ENCODE measurements around the gene CYP2A7.
"Not testable (repeated sequence)": the region's sequence is repeated elsewhere in the genome, so short reads cannot be mapped to it uniquely, and the experiment has no call there.

CYP2A7 gene

GRCh38 chr19:40882062-40882461, at the start of gene CYP2A7:
Gene CYP2A7 (minus strand): TSS chr19:40882231. CDS start chr19:40882210, 21 bp downstream.
- not testable (repeated sequence) for DNase-seq

- not testable (repeated sequence) for DNase-seq
Observed at GRCh38 chr19:40930799-40931198, 48.8 kb upstream of the CYP2A7 start.

- DNase-seq: not testable (repeated sequence)
Observed at GRCh38 chr19:40929942-40930341, 47.9 kb upstream of the CYP2A7 start.

GRCh38 chr19:40928850-40929249, 46.8 kb upstream of the CYP2A7 start:
- no peak for DNase-seq

DNA sequence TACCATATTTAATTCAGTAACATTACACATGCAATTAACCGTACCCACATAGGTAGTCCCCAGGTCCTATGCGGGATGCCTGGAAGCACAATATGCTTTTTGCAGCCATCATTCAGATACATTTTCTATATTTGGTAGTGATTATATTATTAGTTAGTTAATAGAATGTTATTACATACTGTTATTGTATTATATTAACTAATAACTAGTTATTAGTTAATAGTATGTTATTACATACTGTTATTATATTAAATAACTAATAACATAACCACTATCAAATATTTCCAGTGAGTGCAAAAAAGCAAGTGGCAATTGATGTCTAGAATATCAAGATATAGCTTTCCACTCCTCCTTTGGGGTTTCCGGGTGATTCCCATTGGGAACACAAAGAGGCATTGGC, 45.5 kb upstream of the CYP2A7 start:
- no peak for DNase-seq

DNA sequence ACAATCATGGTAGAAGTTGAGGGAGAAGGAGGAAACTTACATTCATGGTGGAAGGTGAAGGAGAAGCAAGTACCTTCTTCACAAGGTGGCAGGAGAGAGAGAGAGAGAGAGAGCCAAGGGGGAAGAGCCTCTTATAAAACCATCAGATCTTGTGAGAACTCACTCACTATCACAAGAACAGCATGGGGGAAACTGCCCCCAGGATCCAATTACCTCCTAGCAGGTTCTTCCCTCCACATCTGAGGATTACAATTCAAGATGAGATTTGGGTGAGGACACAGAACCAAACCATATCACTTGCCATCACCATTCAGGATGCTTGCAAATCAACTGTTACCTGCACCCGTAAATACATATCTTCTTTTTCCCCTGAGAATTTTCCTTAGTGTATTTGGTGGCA, 44.2 kb upstream of the CYP2A7 start:
- DNase-seq: not testable (repeated sequence)

DNA sequence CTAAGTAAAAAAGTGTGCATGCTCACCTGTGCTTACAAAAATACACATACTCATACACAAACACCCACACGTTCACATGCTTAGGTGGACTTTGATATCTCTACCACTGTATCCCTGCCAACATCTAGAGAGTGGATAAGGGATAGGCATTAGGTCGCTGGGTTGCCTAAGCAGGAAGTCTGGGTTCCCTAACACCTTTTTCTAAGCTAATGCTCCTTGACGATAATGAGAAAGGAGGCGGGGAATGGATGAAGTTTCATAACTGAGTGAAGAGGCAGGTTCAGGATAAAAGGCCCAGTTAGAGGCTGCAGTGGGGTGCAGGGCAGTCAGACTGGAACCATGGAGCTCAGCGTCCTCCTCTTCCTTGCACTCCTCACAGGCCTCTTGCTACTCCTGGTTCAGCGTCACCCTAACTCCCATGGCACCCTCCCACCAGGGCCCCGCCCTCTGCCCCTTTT, 41.9 kb upstream of the CYP2A7 start:
- no peak for DNase-seq

DNA sequence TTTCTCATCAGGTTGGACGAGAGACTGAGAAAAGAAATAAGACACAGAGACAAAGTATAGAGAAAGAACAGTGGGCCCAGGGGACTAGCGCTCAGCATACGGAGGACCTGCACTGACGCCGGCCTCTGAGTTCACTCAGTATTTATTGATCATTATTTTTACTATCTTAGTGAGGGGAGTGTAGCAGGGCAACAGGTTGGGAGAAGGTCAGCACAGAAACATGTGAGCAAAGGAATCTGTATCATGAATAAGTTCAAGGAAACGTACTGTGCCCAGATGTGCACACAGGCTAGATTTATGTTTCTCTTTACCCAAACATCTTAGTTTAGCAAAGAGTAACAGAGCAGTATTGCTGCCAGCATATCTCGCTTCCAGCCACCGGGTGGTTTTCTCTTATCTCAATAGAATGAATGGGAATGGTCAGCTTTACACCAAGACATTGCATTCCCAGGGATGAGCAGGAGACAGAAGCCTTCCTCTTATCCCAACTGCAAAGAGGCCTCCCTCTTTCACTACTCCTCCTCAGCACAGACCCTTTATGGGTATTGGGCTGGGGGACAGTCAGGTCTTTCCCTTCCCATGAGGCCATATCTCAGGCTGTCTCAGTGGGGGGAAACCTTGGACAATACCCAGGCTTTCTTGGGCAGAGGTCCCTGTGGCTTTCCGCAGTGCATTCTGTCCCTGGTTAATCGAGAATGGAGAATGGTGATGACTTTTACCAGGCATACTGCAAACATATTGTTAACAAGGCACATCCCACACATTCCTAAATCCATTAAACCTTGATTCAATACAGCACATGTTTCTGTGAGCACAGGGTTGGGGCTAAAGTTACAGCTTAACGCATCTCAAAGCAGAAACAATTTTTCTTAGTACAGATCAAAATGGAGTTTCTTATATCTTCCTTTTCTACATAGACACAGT, 40.5 kb upstream of the CYP2A7 start:
- DNase-seq: not testable (repeated sequence)

GRCh38 chr19:40921005-40921897, 39.2 kb upstream of the CYP2A7 start:
- peak; percentile 49 for DNase-seq

- DNase-seq: no peak
Observed at GRCh38 chr19:40920300-40921004, 38.4 kb upstream of the CYP2A7 start.

DNA sequence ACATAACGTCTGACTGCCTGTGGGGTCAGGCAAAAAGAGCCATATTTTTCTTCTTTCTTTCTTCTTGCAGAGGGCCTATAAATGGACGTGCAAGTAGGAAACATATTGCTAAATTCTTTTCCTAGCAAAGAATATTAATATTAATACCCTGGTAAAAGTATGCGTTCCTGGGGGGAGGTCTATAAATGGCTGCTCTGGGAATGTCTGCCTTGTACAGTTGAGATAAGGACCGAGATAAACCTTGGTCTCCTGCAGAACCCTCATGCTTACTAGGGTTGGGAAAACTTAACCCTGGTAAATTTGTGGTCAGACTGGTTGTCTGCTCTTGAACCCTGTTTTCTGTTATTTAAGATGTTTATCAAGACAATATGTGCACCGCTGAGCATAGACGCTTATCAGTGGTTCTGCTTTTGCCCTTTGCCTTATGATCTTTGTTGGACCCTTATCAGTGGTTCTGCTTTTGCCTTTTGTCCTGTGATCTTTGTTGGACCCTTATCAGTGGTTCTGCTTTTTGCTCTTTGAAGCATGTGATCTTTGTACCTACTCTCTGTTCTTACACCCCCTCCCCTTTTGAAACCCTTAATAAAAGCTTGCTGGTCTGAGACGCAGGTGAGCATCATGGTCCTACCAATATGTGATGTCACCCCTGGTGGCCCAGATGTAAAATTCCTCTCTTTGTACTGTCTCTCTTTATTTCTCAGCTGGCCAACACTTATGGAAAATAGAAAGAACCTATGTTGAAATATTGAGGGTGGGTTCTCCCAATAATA, 37.7 kb upstream of the CYP2A7 start:
- DNase-seq: not testable (repeated sequence)

DNA sequence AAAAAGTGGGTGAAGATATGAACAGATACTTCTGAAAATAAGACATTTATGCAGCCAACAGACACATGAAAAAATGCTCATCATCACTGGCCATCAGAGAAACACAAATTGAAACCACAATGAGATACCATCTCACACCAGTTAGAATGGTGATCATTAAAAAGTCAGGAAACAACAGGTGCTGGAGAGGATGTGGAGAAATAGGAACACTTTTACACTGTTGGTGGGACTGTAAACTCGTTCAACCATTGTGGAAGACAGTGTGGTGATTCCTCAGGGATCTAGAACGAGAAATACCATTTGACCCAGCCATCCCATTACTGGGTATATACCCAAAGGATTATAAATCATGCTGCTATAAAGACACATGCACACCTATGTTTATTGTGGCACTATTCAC, 36.3 kb upstream of the CYP2A7 start:
- DNase-seq: not testable (repeated sequence)

DNA sequence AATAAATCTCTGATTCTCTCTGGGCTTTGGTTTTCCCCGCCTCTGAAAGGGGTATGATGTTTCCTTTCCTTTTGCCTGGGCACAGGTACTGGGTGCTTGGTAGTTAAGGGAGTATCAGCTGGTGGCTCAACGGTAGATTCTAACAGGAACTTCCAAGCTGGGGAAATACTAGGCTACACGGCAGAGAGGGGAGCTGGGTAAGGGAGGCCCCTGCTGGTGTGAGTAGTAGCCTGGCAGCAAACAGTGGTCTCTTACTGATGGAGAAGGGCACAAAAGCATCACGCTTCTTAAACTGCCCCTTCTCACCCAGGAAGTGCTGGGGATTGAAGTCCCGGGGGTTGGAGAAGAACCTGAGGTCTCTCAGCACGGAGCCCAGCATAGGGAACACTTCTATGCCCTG, 26.9 kb upstream of the CYP2A7 start:
- no peak for DNase-seq

GRCh38 chr19:40907968-40908735, 26.1 kb upstream of the CYP2A7 start:
- DNase-seq: no peak

DNA sequence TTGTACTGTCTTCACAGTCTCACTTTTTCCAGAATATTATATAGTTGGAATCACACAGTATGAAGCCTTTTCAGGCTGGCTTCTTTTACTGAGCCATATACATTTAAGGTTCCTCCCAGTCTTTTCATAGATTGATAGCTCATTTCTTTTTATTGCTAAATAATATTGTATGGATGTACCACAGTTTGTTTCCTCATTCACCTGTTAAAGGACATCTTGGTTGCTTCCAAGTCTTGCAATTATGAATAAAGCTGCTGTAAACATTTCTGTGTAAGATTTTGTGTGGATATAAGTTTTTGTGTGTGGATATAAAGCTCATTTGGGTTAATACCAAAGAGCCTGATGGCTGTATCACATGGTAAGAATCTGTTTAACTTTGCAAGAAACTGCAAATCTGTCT, 24.5 kb upstream of the CYP2A7 start:
- DNase-seq: no peak

DNA sequence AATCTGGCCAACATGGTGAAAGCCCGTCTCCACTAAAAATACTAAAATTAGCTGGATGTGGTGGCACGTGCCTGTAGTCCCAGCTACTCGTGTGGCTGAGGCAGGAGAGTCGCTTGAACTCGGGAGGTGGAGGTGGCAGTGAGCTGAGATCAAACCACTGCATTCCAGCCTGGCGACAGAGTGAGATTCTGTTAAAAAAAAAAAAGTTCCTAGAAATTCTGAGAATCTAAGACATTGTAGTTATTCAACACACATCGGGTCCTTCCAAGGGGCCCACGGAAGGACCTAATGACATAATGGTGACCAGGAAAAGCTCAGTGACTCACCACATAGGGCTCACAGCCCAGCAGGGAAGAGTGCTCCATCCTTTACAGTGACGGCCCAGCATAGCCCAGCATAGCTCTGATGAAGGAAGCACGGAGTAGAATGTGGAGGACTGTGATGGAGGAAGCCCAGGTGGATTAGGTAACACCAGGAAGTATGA, 22.7 kb upstream of the CYP2A7 start:
- not testable (repeated sequence) for DNase-seq

DNA sequence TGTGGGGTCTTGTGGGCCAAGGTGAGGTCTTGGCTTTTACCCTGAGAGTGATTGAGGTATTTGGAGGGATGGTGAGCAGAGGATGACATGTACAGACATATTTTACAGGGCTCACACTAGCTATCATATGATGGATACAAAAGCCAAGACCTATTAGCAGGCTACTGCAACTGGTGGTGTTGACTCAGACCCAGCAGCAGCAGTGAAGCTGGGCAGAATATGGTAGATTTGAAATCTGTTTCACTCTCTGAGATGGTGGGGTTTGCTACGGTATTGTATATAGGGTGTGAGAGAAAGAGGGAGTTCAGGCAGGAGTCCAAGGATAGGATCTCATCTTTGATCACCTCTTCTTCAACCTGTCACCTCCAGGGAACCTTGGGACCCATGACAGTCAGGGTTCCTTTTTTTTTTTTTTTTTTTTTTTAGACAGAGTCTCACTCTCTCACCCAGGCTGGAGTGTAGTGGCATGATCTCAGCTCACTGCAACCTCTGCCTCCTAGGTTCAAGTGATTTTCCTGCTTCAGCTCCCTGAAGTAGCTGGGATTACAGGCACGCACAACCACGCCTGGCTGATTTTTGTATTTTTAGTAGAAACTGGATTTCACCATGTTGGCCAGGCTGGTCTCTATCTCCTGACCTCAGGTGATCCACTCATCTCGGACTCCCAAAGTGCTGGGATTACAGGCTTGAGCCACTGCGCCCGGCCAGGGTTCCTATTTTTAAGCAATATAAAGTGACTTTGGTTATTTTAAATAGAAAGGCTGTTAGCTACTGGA, 20.1 kb upstream of the CYP2A7 start:
- DNase-seq: not testable (repeated sequence)

GRCh38 chr19:40900521-40900920, 18.5 kb upstream of the CYP2A7 start:
- DNase-seq: not testable (repeated sequence)

GRCh38 chr19:40899964-40900363, 17.9 kb upstream of the CYP2A7 start:
- DNase-seq: not testable (repeated sequence)
